Breast epithelium (tissue), 4 donors: ENCODE results near the gene EPS8. TPM values are rescaled to one million over a fixed set of nuclear protein-coding genes. Genes with fewer than 3 reads are reported as not detected.
"Not testable (repeated sequence)": the region's sequence is repeated elsewhere in the genome, so short reads cannot be mapped to it uniquely, and the experiment has no call there.

Source experiments
- DNase-seq, 2 donors: peaks; one replicate each; pipeline ENCODE4 v3.0.0-alpha.2; 2019; ENCODE audit warnings: low spot score in 2 of 2
- H3K27ac ChIP-seq, 2 donors: fragments of 200-600 bp; sonication (generic) in 1 of 2; one replicate each; pipeline ENCODE4 v1.5.1; 2016 to 2019; ENCODE audit warnings: mild to moderate bottlenecking in 1 of 2
- H3K27me3 ChIP-seq, 2 donors: fragments of 200-600 bp; sonication (generic) in 1 of 2; one replicate each; pipeline versions ENCODE4 v1.5.1 to v1.6.0; 2017 to 2019; ENCODE audit warnings: control low read depth in 1 of 2, mild to moderate bottlenecking in 1 of 2
- H3K36me3 ChIP-seq: fragments of 200-600 bp; one replicate; pipeline ENCODE4 v1.5.1; 2019
- H3K4me1 ChIP-seq, 2 donors: fragments of 200-600 bp; sonication (generic); one replicate each; pipeline ENCODE4 v1.5.1; 2016 to 2019; ENCODE audit warnings: control low read depth in 1 of 2
- H3K4me3 ChIP-seq, 3 donors: fragments of 200-600 bp; sonication (generic); 1 replicate in 2 of 3; 2 replicates in 1 of 3; pipeline ENCODE4 v1.5.1; 2016 to 2019; ENCODE audit warnings: mild to moderate bottlenecking in 3 of 3, moderate library complexity in 2 of 3
- H3K9me3 ChIP-seq, 2 donors: fragments of 200-600 bp; sonication (generic) in 1 of 2; one replicate each; pipeline ENCODE4 v1.5.1; 2016 to 2019; ENCODE audit warnings: control low read depth in 1 of 2
- POLR2A ChIP-seq: fragments of 450-650 bp; IDR thresholded peaks from one replicate; pipeline ENCODE4 v1.6.1; 2016; ENCODE audit warnings: antibody characterized with exemption, mild to moderate bottlenecking, moderate library complexity
- POLR2AphosphoS5 ChIP-seq, 3 donors: sonication (generic); formaldehyde crosslinking; IDR thresholded peaks; one replicate each; pipeline ENCODE4 v1.6.1; 2017; ENCODE audit warnings: antibody characterized with exemption in 3 of 3
- intact Hi-C: fragments of 100-400 bp; cut with DNase I; formaldehyde crosslinking; loops from one replicate; pipeline ENCODE4 v1.15.1; 2023; ENCODE audit warnings: low total_unique reads
- total RNA-seq, 3 donors: library from RNA; depleted of rRNA; stranded (reverse); fragments of >200 nt; gene quantifications; one replicate each; pipeline ENCODE4 v1.1.0, GENCODE V29; 2016
- TF ChIP-seq, protein P1 (sequence below), 3 donors: fragments of 450-650 bp; IDR thresholded peaks; one replicate each; pipeline ENCODE4 v1.5.1; 2016 to 2017; ENCODE audit warnings: antibody characterized with exemption in 3 of 3, mild to moderate bottlenecking in 3 of 3, moderate library complexity in 3 of 3

The EPS8 gene
- total RNA-seq, 3 donors from 2014 or later = 137 to 244 (median 168) TPM

DNA sequence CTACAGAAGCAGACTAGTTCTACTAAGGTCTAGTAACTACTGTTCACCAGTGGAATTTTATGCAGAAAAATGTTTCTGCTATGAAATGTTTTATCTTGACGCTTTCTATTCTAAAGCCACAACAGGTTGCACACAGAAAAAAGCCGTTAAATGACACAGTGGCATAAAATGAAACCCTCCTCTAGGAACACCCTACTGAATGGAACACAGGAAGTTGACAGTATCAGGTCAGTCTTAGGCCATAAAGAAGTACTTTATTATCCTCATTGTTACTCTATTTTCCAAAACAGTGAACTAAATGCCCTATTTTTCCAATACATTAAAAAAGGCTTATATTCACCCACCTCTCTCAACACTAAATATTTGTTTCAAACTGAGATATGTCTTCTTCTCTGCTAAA is 21.9 kb downstream of the EPS8 start:
- TF ChIP-seq, protein P1, sequence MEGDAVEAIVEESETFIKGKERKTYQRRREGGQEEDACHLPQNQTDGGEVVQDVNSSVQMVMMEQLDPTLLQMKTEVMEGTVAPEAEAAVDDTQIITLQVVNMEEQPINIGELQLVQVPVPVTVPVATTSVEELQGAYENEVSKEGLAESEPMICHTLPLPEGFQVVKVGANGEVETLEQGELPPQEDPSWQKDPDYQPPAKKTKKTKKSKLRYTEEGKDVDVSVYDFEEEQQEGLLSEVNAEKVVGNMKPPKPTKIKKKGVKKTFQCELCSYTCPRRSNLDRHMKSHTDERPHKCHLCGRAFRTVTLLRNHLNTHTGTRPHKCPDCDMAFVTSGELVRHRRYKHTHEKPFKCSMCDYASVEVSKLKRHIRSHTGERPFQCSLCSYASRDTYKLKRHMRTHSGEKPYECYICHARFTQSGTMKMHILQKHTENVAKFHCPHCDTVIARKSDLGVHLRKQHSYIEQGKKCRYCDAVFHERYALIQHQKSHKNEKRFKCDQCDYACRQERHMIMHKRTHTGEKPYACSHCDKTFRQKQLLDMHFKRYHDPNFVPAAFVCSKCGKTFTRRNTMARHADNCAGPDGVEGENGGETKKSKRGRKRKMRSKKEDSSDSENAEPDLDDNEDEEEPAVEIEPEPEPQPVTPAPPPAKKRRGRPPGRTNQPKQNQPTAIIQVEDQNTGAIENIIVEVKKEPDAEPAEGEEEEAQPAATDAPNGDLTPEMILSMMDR (IDR thresholded peaks at IDR 0.05) = no peak
- TF ChIP-seq POLR2AphosphoS5 (IDR thresholded peaks at IDR 0.05) (no peak), POLR2A (no peak)

DNA sequence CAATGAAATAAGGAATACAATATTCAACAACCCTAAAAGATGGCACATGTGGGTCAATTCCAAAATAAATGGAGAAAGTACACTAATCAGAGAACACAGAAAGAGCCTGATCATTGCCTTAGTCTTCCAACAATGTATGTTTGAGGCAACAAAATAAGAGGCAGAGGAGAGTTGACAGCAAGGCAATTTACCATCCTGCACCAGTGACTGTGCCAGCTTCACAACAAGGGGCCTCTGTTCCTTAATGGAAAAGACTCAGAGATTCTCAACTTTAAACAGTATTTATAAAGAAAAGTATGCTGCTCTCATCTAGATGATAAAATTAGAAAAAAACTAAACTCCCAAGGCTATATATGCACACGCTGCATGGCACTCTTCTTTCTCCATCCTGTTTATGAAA is 25.9 kb downstream of the EPS8 start:
- Histone ChIP-seq H3K27me3 (no peaks in the 10 kb centered on the region), H3K4me3 (no peak overlapping the region), H3K4me1 (no peaks in the 10 kb centered on the region), H3K36me3 (no peaks in the 10 kb centered on the region), H3K27ac (no peak overlapping the region), H3K9me3 (peaks cover 0 to 6% of the 10 kb centered on the region in 2 donors)
- TF ChIP-seq, protein P1 (IDR thresholded peaks at IDR 0.05) = no peak
- TF ChIP-seq POLR2AphosphoS5 (IDR thresholded peaks at IDR 0.05) = no peak
- no peak for TF ChIP-seq POLR2A
- intact Hi-C loops = no loop called here
- no peak for DNase-seq

More for the DNA sequence above, 21.9 kb downstream of the EPS8 start:
- intact Hi-C loops = loop anchor here (2.0 kb wide), 1 partner anchor 30 kb away; no protein-coding TSS in a partner anchor
- Histone ChIP-seq H3K4me3 (no peak overlapping the region), H3K4me1 (peaks cover 3 to 5% of the 10 kb centered on the region in 2 donors), H3K27me3 (no peaks in the 10 kb centered on the region), H3K9me3 (no peaks in the 10 kb centered on the region), H3K27ac (no peak overlapping the region), H3K36me3 (no peaks in the 10 kb centered on the region)
- no peak for DNase-seq

DNA sequence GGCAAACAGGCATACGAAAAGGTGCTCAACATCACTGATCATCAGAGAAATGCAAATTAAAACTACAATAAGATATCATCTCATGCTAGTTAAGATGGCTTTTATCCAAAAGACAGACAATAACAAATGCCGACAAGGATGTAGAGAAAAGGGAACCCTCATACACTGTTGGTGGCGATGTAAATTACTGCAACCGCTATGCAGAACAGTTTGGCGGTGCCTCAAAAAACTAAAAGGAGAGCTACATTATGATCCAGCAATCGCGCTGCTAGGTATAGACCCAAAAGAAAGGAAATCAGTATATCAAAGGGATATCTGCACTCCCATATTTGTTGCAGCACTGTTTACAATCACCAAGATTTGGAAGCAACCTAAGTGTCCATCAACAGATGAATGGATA is 27.0 kb downstream of the EPS8 start:
- H3K27me3 ChIP-seq, H3K4me3 ChIP-seq, H3K36me3 ChIP-seq, H3K9me3 ChIP-seq, H3K4me1 ChIP-seq, DNase-seq, H3K27ac ChIP-seq, intact Hi-C loops: not testable (repeated sequence)

DNA sequence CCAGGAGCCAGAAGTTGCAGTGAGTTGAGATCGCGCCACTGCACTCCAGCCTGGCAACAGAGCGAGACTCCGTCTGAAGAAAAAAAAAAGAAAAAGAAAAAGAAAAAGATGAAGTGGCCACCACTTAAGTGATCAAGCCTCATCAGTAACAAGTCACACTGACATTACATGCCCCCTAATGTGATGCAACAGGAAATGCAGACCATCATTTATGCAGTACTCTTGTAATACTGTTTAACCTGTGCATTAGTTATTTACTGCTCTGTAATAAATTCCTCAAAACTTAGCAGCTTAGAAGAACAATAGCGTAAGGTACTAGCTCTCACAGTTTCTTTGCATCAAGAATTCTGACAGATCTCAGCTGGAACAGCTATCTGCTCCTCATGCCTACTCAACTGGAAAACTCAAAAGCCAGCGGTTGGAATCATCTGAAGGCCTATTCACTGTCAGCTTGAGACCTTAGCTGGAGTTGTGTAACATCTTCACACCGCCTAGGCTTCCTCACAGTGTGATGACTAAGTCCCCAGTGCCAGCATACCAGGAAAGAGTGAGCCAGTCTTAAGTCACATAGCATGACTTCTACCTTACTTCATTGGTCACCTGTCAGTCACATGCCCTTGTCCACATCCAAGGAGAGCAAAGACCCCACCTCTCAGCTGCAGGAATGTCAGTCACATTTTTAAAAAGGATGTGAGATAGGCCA is 31.5 kb downstream of the EPS8 start:
- Histone ChIP-seq H3K27ac (peak overlapping the region in 1 of 2 donors; percentile 22), H3K27me3 (no peaks in the 10 kb centered on the region), H3K36me3 (no peaks in the 10 kb centered on the region), H3K9me3 (peaks cover 0 to 6% of the 10 kb centered on the region in 2 donors), H3K4me1 (no peaks in the 10 kb centered on the region), H3K4me3 (no peak overlapping the region)
- DNase-seq = no peak
- intact Hi-C loops = no loop called here
- TF ChIP-seq POLR2A (no peak), POLR2AphosphoS5 (IDR thresholded peaks at IDR 0.05) (no peak)
- TF ChIP-seq, protein P1 (IDR thresholded peaks at IDR 0.05) = no peak

DNA sequence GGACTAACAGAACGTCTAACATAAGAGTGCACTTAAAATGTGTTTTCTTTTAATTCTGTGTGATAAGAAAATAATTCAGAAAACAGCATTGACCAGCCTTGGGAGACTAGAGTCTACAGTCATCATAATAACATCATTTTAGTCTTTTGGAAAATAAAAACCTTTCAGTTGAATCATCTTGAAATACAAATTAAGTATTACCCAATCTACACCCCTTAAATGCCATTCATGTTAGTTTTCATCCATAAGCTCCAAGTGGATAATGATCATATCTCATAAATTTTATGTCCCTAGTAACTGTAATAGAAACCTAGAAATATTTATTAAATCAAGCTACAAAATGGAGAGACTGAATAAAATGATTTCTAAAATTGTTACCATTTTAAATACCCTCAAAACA is 32.4 kb downstream of the EPS8 start:
- no peak for DNase-seq
- no peak for TF ChIP-seq POLR2AphosphoS5 (IDR thresholded peaks at IDR 0.05)
- TF ChIP-seq, protein P1 (IDR thresholded peaks at IDR 0.05) = no peak
- no peak for TF ChIP-seq POLR2A
- Histone ChIP-seq H3K4me1 (no peaks in the 10 kb centered on the region), H3K27me3 (no peaks in the 10 kb centered on the region), H3K27ac (no peak overlapping the region), H3K9me3 (peaks cover 0 to 6% of the 10 kb centered on the region in 2 donors), H3K4me3 (no peak overlapping the region), H3K36me3 (no peaks in the 10 kb centered on the region)
- intact Hi-C loops = no loop called here
